Choroid plexus epithelial cell (primary cell): Measurements from ENCODE around the gene FNDC3B.
A peak's percentile ranks its signal among the peaks of the same experiment; 100 is the strongest.

ENCODE experiments used
- DNase-seq: peaks from one replicate; pipeline ENCODE4 v3.0.0-alpha.2; 2010; ENCODE audit warnings: low read depth
- H3K4me3 ChIP-seq: 2 replicates; pipeline ENCODE4 v1.5.1; 2011; ENCODE audit warnings: low read depth, mild to moderate bottlenecking, control low read depth, low read length, moderate library complexity
- TF ChIP-seq, protein P1 (sequence below): conservative IDR thresholded peaks from 2 replicates; pipeline ENCODE4 v1.5.1; 2011; ENCODE audit warnings: low read depth, mild to moderate bottlenecking, control low read depth, inconsistent platforms, low read length, moderate library complexity

The FNDC3B gene

GRCh38 chr3:172067837-172068440, 28.6 kb downstream of the FNDC3B start:
- TF ChIP-seq, protein P1, sequence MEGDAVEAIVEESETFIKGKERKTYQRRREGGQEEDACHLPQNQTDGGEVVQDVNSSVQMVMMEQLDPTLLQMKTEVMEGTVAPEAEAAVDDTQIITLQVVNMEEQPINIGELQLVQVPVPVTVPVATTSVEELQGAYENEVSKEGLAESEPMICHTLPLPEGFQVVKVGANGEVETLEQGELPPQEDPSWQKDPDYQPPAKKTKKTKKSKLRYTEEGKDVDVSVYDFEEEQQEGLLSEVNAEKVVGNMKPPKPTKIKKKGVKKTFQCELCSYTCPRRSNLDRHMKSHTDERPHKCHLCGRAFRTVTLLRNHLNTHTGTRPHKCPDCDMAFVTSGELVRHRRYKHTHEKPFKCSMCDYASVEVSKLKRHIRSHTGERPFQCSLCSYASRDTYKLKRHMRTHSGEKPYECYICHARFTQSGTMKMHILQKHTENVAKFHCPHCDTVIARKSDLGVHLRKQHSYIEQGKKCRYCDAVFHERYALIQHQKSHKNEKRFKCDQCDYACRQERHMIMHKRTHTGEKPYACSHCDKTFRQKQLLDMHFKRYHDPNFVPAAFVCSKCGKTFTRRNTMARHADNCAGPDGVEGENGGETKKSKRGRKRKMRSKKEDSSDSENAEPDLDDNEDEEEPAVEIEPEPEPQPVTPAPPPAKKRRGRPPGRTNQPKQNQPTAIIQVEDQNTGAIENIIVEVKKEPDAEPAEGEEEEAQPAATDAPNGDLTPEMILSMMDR: no peak
- no peak for DNase-seq

GRCh38 chr3:172068977-172069376, 29.6 kb downstream of the FNDC3B start:
- no peak for DNase-seq
- no peak overlapping the region for H3K4me3 ChIP-seq
- TF ChIP-seq, protein P1: no peak

More at GRCh38 chr3:172067837-172068440, 28.6 kb downstream of the FNDC3B start:
- no peak overlapping the region for H3K4me3 ChIP-seq

- TF ChIP-seq, protein P1: no peak
- DNase-seq: no peak
- no peak overlapping the region for H3K4me3 ChIP-seq
Observed at GRCh38 chr3:172069478-172069877, 30.1 kb downstream of the FNDC3B start.

- TF ChIP-seq, protein P1: no peak
- H3K4me3 ChIP-seq: no peak overlapping the region
- DNase-seq: peak; percentile 56
Observed at GRCh38 chr3:172070269-172070668, 30.9 kb downstream of the FNDC3B start.

DNA sequence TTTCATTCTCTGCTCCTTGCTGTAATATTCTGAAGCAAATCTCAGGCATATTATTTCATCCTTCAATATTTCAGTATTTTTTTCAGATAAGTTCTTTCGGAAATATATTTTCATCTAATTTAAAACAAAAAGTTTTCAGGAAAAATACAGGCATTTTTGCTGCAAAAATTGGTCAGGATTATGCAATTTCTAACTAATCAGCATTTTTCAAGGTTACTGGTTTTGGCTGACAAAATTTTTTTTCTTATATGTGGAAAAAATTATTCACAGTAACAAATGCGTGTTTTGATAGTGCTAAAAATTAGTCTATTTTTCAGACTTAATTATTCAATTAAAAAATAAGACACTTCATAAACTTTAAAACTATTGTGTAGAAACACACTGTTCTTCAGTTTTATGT, 31.4 kb downstream of the FNDC3B start:
- TF ChIP-seq, protein P1: no peak
- H3K4me3 ChIP-seq: no peak overlapping the region
- DNase-seq: no peak

GRCh38 chr3:172071780-172072330, 32.5 kb downstream of the FNDC3B start:
- peak; percentile 74 for DNase-seq
- no peak overlapping the region for H3K4me3 ChIP-seq
- TF ChIP-seq, protein P1: peak; percentile 28

DNA sequence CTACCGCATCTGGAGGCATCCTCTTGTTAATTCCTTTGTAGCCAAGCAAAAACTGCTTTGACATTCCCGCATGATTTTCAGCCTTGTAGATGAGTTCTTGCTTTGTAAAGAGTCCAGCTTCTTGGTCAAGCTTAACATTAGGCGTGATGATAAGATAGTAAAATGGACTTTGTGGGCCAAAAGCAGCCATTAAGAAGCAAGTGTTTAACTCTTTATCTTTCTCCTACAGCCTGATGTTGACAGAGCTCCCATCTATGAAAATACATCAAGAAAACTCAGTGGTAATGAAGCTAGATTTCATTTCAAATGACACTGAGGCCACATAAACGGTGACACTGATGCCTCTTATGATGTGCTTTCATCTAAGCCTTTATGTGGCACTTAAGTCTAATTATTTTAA, 33.2 kb downstream of the FNDC3B start:
- no peak for DNase-seq
- TF ChIP-seq, protein P1: no peak

More for the DNA sequence above, 33.2 kb downstream of the FNDC3B start:
- H3K4me3 ChIP-seq: no peak overlapping the region
